ENCODE results near the gene PCNT.
A peak's percentile ranks its signal among the peaks of the same experiment; 100 is the strongest.
"Not testable (repeated sequence)": the region's sequence is repeated elsewhere in the genome, so short reads cannot be mapped to it uniquely, and the experiment has no call there.

PCNT gene

GRCh38 chr21:46454634-46455390 lies 130.9 kb downstream of the PCNT start:
- no peak for DNase-seq (ENCODE audit: low read depth in 2 of 2)

GRCh38 chr21:46455575-46456385 lies 131.8 kb downstream of the PCNT start:
- no peak for DNase-seq (ENCODE audit: low read depth in 2 of 2)

- no peak for DNase-seq (ENCODE audit: low read depth in 2 of 2)
Observed at GRCh38 chr21:46456750-46457149, 132.8 kb downstream of the PCNT start.

GRCh38 chr21:46457801-46458314 lies 133.9 kb downstream of the PCNT start:
- no peak for DNase-seq (ENCODE audit: low read depth in 2 of 2)

GRCh38 chr21:46458315-46459023 lies 134.5 kb downstream of the PCNT start, which contains the start of gene DIP2A:
DIP2A (plus strand) TSS chr21:46458891; CDS start chr21:46459132, 241 bp downstream.
- peak; percentile 91 for DNase-seq (ENCODE audit: low read depth in 2 of 2)

- DNase-seq (ENCODE audit: low read depth in 2 of 2) = no peak
Observed at GRCh38 chr21:46459024-46459355, 135.0 kb downstream of the PCNT start.

GRCh38 chr21:46459356-46460112 lies 135.6 kb downstream of the PCNT start:
- DNase-seq (ENCODE audit: low read depth in 2 of 2) = no peak

GRCh38 chr21:46461909-46462308 lies 138.0 kb downstream of the PCNT start:
- DNase-seq (ENCODE audit: low read depth in 2 of 2) = no peak

- DNase-seq (ENCODE audit: low read depth in 2 of 2) = not testable (repeated sequence)
Observed at GRCh38 chr21:46465153-46465552, 141.2 kb downstream of the PCNT start.

- DNase-seq (ENCODE audit: low read depth in 2 of 2) = no peak
Observed at GRCh38 chr21:46465651-46466050, 141.7 kb downstream of the PCNT start.

GRCh38 chr21:46468108-46468774 lies 144.3 kb downstream of the PCNT start:
- no peak for DNase-seq (ENCODE audit: low read depth in 2 of 2)

- DNase-seq (ENCODE audit: low read depth in 2 of 2) = no peak
Observed at GRCh38 chr21:46469275-46469674, 145.3 kb downstream of the PCNT start.

GRCh38 chr21:46471514-46471913 lies 147.6 kb downstream of the PCNT start:
- no peak for DNase-seq (ENCODE audit: low read depth in 2 of 2)

GRCh38 chr21:46472246-46472645 lies 148.3 kb downstream of the PCNT start:
- no peak for DNase-seq (ENCODE audit: low read depth in 2 of 2)

GRCh38 chr21:46474382-46474781 lies 150.4 kb downstream of the PCNT start:
- no peak for DNase-seq (ENCODE audit: low read depth in 2 of 2)

- no peak for DNase-seq (ENCODE audit: low read depth in 2 of 2)
Observed at GRCh38 chr21:46475296-46475695, 151.3 kb downstream of the PCNT start.

GRCh38 chr21:46477765-46478164 lies 153.8 kb downstream of the PCNT start:
- no peak for DNase-seq (ENCODE audit: low read depth in 2 of 2)

- no peak for DNase-seq (ENCODE audit: low read depth in 2 of 2)
Observed at GRCh38 chr21:46478910-46479309, 155.0 kb downstream of the PCNT start.

- no peak for DNase-seq (ENCODE audit: low read depth in 2 of 2)
Observed at GRCh38 chr21:46480466-46480865, 156.5 kb downstream of the PCNT start.

- DNase-seq (ENCODE audit: low read depth in 2 of 2) = no peak
Observed at GRCh38 chr21:46482225-46482845, 158.4 kb downstream of the PCNT start.

Data from fibroblast of skin of left biceps (primary cell).